GM12873 (cell line): ENCODE measurements around the gene SYNPO2.

ENCODE experiments used
- TF ChIP-seq, protein P1 (sequence below): IDR thresholded peaks from 2 replicates; pipeline ENCODE4 v1.5.1; 2012; ENCODE audit warnings: low read depth, mild to moderate bottlenecking, moderate library complexity, low read length, control low read depth; ENCODE audit not compliant: insufficient read depth; ENCODE audit errors: missing control alignments

SYNPO2 gene

DNA sequence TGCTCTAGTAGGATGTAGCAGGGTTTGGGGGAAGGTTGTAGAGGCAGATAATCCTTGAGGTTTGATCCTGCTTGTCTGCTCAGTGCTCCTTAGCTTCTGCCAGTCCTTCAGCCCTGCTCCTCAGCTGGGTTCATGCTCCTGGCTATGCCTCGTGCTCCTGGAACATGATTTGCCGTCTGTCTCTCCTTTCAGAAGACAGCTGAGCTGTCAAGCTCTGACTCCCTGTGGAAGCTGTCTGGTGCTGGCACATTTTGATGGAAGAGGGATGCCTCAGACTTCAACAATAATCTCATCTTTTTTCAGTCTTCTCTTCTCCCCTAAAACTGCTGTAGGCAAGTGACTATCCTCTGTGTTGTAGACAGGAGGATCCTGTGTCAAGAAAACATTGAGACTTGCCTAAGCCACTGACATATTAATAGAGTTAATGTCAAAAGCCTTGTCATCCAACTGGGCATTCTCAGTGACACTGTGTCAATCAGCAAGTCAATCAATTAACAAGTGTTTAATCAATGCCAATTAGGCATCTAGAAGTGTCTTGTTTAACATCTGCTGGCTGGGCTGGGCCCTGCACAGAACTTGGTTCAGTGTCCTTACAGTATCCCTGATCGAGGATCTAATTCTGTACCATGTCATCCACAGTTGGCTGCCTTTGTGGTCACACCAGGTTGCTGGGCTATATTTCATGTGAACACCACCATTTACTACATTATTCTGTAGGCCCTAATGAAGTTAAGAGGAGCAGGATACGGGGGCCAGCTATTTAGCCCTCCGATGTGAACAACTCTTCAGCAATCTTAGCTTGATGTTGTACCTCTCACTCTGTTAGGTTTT lies 96.7 kb downstream of the SYNPO2 start:
- TF ChIP-seq, protein P1, sequence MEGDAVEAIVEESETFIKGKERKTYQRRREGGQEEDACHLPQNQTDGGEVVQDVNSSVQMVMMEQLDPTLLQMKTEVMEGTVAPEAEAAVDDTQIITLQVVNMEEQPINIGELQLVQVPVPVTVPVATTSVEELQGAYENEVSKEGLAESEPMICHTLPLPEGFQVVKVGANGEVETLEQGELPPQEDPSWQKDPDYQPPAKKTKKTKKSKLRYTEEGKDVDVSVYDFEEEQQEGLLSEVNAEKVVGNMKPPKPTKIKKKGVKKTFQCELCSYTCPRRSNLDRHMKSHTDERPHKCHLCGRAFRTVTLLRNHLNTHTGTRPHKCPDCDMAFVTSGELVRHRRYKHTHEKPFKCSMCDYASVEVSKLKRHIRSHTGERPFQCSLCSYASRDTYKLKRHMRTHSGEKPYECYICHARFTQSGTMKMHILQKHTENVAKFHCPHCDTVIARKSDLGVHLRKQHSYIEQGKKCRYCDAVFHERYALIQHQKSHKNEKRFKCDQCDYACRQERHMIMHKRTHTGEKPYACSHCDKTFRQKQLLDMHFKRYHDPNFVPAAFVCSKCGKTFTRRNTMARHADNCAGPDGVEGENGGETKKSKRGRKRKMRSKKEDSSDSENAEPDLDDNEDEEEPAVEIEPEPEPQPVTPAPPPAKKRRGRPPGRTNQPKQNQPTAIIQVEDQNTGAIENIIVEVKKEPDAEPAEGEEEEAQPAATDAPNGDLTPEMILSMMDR, result no peak

DNA sequence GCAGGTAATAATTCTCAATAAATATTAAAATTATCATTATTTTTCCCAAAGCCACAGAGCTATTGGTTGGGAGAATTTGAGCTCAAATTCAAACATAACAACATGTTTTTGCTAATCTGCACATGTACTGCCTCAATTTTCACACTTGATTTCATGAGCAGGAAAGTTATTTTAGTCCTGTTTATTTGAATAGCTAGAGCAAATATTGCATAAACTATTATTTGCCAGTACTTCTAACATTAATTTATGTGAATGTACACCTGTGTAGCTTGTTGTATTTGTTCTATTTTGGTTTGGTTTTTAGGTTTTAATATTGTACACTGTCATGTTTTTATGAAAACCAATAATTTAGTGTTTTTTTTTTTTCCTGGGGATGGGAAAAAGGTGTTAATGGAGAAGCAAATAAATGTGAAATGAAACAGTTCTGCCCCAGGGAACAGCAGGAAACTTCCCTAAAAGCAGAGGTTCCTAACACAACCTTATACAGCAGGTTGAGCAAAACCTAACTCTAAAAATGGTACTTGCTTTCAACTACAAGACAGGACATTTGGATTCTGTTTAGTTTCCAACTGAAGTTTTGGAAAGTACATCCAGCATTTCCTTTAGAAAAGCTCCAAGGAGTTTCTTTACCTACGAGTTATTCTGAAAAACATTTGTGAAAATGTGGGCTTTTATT lies 99.4 kb downstream of the SYNPO2 start:
- TF ChIP-seq, protein P1, result no peak

DNA sequence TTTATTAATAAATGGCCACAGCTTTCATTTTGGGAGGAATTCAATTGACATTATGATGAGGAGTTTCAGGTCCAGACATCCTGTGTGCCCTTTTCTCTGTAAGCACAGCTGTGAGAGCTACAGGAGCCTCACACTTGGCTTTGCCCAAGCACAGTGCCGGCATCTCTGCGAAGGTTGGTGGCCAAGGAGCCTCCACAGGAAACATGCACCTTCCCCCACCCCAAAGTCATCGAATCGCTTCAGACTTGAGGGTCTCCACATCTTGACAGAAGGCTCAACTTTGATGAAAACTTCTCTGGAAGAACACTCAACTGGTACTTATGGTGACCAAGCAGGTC lies 100.0 kb downstream of the SYNPO2 start:
- TF ChIP-seq, protein P1, result no peak

DNA sequence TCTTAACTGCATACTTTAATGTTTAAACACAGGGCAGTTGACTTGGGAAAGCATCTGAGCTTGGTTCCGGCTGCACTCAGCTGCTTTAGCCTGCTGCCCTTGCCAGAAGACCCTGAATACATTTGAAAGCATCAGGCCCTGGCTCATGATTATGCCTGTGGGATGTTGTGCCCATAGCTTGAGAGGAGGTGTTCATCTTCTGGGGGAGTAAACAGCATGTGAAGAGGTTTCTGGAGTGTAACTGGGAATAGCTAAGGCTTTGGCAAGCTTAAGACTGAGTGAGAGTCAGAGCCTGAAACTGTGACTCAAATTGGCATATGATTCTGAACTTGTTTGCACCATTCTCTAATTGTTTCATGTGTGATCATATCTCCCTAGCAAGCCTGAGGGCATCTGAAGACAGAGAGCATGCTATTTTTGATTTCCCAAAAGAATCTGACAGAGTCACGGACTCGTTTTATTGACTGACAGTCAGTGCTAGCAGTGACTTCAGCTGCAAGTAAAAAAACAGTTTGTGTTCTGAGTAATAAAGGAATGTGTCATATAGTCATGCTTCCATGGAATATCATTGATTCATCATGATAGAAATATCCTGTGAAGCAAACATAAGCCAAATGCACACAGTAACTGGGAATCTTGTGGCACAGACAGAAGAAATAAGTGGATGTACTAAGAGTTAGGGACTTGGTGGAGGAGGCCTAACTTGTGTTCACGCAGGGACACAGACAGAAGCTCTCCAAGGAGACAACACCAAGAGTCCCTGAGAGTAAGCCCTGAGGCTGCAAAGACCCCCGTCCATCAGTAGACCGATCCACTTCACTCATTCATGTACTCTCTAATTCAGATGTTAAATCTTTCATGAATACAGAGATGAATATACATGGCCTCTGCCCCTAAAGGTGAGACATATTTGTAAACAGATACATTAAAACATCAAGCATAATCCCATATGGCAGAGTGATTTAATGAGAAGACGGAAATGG lies 100.7 kb downstream of the SYNPO2 start:
- TF ChIP-seq, protein P1, result no peak

DNA sequence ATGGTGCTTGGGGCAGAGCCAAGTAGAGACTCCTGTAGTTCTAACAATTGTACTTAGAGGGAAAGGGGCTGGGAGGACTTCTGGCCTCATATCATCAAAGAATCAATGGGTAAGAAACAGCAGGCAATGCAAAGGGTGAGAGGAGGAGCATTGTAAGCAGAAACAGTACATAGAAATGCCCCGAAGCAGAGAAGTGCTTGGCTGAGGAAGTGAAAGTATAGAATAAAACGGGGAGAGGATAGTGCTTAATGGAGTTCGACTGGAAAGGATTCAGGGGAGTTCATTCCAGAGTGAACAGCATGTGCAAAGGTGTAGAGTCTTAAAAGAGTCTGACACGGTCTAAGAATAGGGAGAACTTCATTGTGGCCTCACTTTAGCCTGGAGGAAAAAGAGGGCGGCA lies 103.0 kb downstream of the SYNPO2 start:
- TF ChIP-seq, protein P1, result no peak

DNA sequence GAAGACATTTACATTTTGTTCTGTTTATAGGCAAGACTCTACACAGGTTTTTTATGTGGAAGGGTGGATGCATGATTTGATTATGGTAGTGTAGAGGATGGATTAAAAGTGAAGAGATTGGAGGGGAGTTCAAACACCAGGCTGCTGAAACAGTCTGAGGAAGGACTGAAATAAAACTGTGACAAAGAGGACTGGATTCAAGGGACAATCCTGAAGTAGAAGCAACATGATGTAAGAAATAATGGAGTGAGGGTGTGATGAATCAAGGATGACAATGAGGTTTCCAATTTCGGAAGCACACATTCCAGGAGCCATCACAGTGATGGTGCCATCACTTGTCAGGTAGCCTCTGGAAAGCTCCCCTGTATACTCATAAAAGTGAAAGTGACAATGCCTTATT lies 103.5 kb downstream of the SYNPO2 start:
- TF ChIP-seq, protein P1, result no peak
